HL-60 (cell line): ENCODE results near the gene CYP27B1.

Source experiments
- CTCF ChIP-seq: IDR thresholded peaks from one replicate; pipeline ENCODE4 v1.5.1; 2011; ENCODE audit warnings: low read length, control low read depth, inconsistent platforms; ENCODE audit not compliant: insufficient read depth
- GABPA ChIP-seq: IDR thresholded peaks from 2 replicates; pipeline ENCODE4 v1.6.1; 2012; ENCODE audit warnings: low read depth
- POLR2AphosphoS5 ChIP-seq: IDR thresholded peaks from 2 replicates; pipeline ENCODE4 v1.6.1; 2012; ENCODE audit warnings: low read depth

- TF ChIP-seq CTCF (no peak), POLR2AphosphoS5 (no peak), GABPA (no peak)
Measured at GRCh38 chr12:57730336-57731067, 36.4 kb downstream of the CYP27B1 start.
